Progenitor cell of endocrine pancreas (in vitro differentiated cells): ENCODE data around the gene PLCB3. TPM values are rescaled to one million over a fixed set of nuclear protein-coding genes. Genes with fewer than 3 reads are reported as not detected.

ENCODE experiments used
- DNase-seq: peaks from one replicate; pipeline ENCODE4 v3.0.0; 2021; ENCODE audit warnings: low spot score; ENCODE audit not compliant: unreplicated experiment
- H3K27ac Mint-ChIP-seq: 2 replicates; pipeline ENCODE4 v1.8.0; 2021; ENCODE audit warnings: mild to moderate bottlenecking, moderate library complexity, mixed read lengths
- H3K27me3 Mint-ChIP-seq: 2 replicates; pipeline ENCODE4 v1.8.0; 2021; ENCODE audit warnings: mixed read lengths
- H3K36me3 Mint-ChIP-seq: 2 replicates; pipeline ENCODE4 v1.8.0; 2022; ENCODE audit warnings: mixed read lengths; ENCODE audit not compliant: insufficient read depth
- H3K4me1 Mint-ChIP-seq: 2 replicates; pipeline ENCODE4 v1.8.0; 2021; ENCODE audit warnings: low read depth, mixed read lengths
- H3K4me3 Mint-ChIP-seq: 2 replicates; pipeline ENCODE4 v1.8.0; 2021; ENCODE audit warnings: low read depth, mild to moderate bottlenecking, moderate library complexity, mixed read lengths
- H3K9me3 Mint-ChIP-seq: 2 replicates; pipeline ENCODE4 v1.8.0; 2021; ENCODE audit warnings: low read depth, mixed read lengths
- total RNA-seq: library from RNA; stranded (reverse); gene quantifications from 2 replicates; pipeline ENCODE4 v1.2.1, GENCODE V29; 2021
- TF ChIP-seq, protein P1 (sequence below): fragments of 200-600 bp; sonication (generic); IDR thresholded peaks from one replicate; pipeline ENCODE4 v1.5.0; 2021; ENCODE audit warnings: antibody characterized with exemption, mild to moderate bottlenecking; ENCODE audit not compliant: unreplicated experiment

The PLCB3 gene
- total RNA-seq, 1 donor from 2014 or later, result 22.6 TPM

DNA sequence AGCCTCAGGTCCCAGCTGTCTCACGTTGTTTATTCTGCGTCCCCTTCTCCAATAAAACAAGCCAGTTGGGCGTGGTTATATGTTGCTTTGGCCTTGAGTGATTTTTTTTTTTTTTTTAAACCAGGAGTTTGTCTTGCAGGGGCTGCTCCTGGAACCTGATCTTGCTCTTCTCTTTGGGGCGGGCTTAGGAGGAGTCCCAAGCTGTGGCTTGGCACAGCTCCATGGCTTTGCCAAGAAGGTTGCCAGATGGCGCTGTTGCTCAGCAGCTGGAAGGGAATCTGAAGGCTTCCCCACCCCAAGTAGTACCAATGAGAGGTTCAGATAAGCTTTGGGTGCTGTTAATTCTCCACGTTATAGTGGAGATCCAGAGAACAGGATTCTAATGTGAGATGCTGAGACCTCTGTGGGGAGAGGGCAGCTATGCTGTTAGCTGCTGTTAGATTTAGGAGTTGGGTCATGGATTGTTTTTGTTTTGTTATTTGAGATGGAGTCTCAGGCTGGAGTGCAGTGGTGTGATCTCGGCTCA lies 46.8 kb upstream of the PLCB3 start:
- TF ChIP-seq, protein P1, sequence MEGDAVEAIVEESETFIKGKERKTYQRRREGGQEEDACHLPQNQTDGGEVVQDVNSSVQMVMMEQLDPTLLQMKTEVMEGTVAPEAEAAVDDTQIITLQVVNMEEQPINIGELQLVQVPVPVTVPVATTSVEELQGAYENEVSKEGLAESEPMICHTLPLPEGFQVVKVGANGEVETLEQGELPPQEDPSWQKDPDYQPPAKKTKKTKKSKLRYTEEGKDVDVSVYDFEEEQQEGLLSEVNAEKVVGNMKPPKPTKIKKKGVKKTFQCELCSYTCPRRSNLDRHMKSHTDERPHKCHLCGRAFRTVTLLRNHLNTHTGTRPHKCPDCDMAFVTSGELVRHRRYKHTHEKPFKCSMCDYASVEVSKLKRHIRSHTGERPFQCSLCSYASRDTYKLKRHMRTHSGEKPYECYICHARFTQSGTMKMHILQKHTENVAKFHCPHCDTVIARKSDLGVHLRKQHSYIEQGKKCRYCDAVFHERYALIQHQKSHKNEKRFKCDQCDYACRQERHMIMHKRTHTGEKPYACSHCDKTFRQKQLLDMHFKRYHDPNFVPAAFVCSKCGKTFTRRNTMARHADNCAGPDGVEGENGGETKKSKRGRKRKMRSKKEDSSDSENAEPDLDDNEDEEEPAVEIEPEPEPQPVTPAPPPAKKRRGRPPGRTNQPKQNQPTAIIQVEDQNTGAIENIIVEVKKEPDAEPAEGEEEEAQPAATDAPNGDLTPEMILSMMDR, result peak; percentile 59
- Mint-ChIP-seq H3K36me3 (peaks cover 26% of the 10 kb centered on the region), H3K27me3 (no peaks in the 10 kb centered on the region), H3K27ac (peak overlapping the region; percentile 83), H3K9me3 (no peaks in the 10 kb centered on the region), H3K4me3 (no peak overlapping the region), H3K4me1 (no peaks in the 10 kb centered on the region)
- DNase-seq, result no peak

DNA sequence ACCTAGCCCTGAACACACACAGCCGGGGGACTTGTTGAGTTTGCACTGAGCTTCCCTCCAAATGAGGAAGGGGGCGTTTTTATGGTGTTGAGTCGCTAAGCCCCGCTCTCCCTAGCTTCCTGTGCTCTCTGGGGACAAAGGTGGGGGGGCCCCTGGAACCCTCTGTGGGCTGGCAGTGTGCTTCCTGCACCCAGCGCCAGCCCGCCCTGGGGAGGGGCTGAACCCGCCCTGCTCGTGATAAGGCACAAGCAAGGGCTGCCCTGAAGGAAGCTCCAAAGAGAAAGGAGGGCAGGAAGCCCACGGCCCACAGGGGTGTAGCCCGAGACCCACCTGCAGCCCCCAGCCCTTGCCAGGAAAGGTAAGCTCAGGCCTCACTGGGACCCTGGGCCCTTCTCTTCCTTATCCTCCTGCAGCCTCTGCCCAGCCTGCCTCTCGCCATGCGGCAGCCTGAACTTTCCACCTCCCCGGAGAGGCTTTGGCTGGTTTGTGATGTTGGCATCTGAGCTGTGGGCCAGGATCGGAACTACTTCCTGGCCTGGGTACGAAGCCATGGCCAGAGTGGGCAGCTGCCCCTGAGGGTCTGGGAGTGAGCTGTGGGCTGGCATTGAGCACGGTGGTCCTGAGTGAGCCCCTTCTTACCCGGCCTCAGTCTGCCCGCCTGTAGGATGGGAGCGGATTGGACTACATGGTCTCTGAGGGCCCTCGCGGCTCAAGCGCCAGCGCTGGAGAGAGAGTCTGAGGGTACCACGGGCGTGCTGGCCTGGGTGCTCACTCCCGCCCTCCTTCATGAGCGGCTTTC lies 44.7 kb upstream of the PLCB3 start, which contains the start of gene FERMT3:
FERMT3 (plus strand) TSS at position 265 of the 799 bp plus-strand sequence. CDS start 644 bp downstream, outside the sequence.
- no peaks in the 10 kb centered on the region for H3K27me3 Mint-ChIP-seq
- no peak for DNase-seq

GRCh38 chr11:64207256-64208085 lies 43.9 kb upstream of the PLCB3 start:
- Mint-ChIP-seq H3K4me3 (no peak overlapping the region), H3K27ac (no peak overlapping the region), H3K27me3 (no peaks in the 10 kb centered on the region), H3K9me3 (no peaks in the 10 kb centered on the region), H3K36me3 (peaks cover 13% of the 10 kb centered on the region), H3K4me1 (no peaks in the 10 kb centered on the region)
- DNase-seq, result no peak
- TF ChIP-seq, protein P1, result no peak

More for the DNA sequence above, 44.7 kb upstream of the PLCB3 start, which contains the start of gene FERMT3:
- H3K27ac Mint-ChIP-seq, result no peak within 1 kb of the TSS
- no peak within 1 kb of the TSS for H3K4me3 Mint-ChIP-seq
- H3K9me3 Mint-ChIP-seq, result no peaks in the 10 kb centered on the region
- no peaks in the 10 kb centered on the region for H3K4me1 Mint-ChIP-seq
- peaks cover 17% of the 10 kb centered on the region for H3K36me3 Mint-ChIP-seq
- TF ChIP-seq, protein P1, result no peak

GRCh38 chr11:64208086-64208795 lies 43.1 kb upstream of the PLCB3 start:
- Mint-ChIP-seq H3K4me1 (no peaks in the 10 kb centered on the region), H3K4me3 (no peak overlapping the region), H3K36me3 (peaks cover 11% of the 10 kb centered on the region), H3K27ac (no peak overlapping the region), H3K27me3 (no peaks in the 10 kb centered on the region), H3K9me3 (no peaks in the 10 kb centered on the region)
- DNase-seq, result no peak
- TF ChIP-seq, protein P1, result no peak
